GM12864 (cell line): ENCODE measurements around the gene RAI14.

Experiments
- DNase-seq: peaks from one replicate; pipeline ENCODE4 v3.0.0-alpha.2; 2011; ENCODE audit warnings: low read depth
- H3K4me3 ChIP-seq: 2 replicates; pipeline ENCODE4 v1.5.1; 2011; ENCODE audit warnings: mild to moderate bottlenecking, low read depth, low read length, control low read depth
- TF ChIP-seq, protein P1 (sequence below): IDR thresholded peaks from 2 replicates; pipeline ENCODE4 v1.5.1; 2011; ENCODE audit warnings: low read depth, mild to moderate bottlenecking, moderate library complexity, low read length, control low read depth, inconsistent platforms; ENCODE audit errors: missing control alignments

The RAI14 gene

DNA sequence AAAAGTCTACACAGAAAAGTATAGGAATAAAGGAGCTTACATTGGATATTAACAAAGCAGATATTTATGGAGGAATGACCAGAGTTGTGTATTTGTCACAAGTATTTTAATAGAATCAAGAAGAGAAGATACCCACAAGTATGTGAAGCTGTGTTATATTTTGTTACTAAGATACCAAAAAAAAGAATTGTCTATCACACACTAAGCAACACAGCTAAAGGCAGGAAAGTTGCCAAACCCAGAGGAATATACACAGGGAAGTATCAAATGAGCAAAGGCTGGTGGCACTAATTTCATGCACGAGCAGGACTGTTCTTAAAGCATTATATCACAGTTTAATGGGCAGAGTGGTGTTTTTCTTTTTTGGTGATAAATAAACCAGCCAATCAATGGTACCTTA is 30.9 kb upstream of the RAI14 start:
- TF ChIP-seq, protein P1, sequence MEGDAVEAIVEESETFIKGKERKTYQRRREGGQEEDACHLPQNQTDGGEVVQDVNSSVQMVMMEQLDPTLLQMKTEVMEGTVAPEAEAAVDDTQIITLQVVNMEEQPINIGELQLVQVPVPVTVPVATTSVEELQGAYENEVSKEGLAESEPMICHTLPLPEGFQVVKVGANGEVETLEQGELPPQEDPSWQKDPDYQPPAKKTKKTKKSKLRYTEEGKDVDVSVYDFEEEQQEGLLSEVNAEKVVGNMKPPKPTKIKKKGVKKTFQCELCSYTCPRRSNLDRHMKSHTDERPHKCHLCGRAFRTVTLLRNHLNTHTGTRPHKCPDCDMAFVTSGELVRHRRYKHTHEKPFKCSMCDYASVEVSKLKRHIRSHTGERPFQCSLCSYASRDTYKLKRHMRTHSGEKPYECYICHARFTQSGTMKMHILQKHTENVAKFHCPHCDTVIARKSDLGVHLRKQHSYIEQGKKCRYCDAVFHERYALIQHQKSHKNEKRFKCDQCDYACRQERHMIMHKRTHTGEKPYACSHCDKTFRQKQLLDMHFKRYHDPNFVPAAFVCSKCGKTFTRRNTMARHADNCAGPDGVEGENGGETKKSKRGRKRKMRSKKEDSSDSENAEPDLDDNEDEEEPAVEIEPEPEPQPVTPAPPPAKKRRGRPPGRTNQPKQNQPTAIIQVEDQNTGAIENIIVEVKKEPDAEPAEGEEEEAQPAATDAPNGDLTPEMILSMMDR, result no peak
- DNase-seq, result no peak
- H3K4me3 ChIP-seq, result no peak overlapping the region

DNA sequence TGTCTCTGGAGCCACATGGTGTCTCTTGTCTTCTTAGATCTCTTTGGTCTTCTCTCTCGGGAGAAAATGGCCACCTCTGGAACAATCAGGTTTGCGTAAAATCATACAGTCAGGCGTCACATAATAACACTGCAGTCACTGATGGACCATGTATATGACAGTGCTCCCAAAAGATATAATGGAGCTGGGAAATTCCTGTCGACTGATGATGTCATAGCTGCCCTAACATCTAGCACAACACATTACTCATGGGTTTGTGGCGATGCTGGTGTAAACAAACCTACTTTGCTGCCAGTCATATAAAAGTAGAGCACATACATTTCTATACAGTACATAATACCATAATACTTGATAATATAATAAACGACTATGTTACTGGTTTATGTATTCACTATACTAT is 30.1 kb upstream of the RAI14 start:
- H3K4me3 ChIP-seq, result no peak overlapping the region
- no peak for DNase-seq
- TF ChIP-seq, protein P1, result no peak

DNA sequence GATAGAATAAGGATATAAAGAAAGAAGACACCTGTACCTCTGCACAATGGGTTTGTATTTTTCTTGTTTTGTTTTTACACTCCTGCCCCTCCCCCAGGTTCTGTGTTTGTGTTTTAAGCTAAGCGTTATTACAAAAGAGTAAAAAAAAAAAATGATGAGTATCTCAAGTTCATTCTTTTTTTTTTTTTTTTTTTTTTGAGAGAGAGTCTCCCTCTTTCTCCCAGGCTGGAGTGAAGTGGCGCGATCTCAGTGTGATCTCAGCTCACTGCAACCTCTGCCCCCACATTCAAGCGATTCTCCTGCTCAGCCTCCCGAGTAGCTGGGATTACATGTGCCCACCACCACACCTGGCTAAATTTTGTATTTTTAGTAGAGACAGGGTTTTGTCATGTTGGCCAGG is 29.4 kb upstream of the RAI14 start:
- no peak for DNase-seq
- no peak overlapping the region for H3K4me3 ChIP-seq
- TF ChIP-seq, protein P1, result no peak

DNA sequence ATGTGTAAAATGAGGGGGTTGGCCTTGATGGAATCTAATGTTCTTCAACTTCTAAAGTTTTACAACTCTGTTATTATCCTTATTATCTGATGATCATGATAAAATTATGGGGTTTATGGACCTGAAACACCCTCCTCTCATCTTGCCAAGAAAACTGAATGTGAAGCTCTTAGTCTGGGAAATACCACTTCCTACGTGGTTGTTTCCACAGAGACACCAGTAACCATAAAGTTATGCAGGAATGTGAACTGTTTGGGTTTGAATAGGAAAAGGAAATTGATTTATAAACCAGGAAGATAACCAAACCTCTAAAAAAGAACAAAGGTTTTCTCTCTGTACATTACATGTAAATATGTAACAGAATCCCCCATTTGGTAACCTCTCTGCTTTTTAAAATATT is 28.3 kb upstream of the RAI14 start:
- TF ChIP-seq, protein P1, result no peak
- DNase-seq, result no peak
- no peak overlapping the region for H3K4me3 ChIP-seq

DNA sequence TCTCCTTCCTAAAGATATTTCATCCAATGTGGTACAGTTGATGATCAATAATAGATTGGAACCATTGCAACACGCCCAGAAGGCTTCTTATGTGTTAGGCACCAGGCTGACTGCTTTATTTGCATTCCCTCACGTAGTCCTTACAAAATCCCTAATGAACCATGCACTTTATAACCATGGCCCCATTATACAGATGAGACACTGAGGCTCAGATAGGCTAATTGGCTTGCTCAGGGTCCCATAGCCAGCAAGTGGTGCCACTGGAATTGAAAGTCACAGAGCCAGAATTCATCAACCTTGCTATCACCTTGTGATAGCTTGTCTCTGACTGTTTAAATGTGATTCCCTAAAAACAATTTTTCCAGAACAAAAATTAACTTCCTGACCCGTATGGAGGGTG is 27.8 kb upstream of the RAI14 start:
- TF ChIP-seq, protein P1, result no peak
- DNase-seq, result no peak
- H3K4me3 ChIP-seq, result no peak overlapping the region

DNA sequence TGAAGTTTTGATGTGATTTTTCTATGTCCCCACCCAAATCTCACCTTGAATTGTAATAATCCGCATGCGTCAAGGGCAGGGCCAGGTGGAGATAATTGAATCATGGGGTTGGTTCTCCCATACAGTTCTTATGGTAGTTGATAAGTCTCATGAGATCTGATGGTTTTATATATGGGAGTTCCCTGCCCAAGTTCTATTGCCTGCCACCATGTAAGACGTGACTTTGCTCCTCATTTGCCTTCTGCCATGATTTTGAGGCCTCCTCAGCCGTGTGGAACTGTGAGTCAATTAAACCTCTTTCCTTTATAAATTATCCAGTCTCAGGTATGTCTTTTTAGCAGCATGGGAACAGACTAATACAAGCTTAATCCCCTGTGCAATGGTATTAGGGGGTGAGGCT is 25.5 kb upstream of the RAI14 start:
- no peak for DNase-seq
- TF ChIP-seq, protein P1, result no peak
- H3K4me3 ChIP-seq, result no peak overlapping the region

DNA sequence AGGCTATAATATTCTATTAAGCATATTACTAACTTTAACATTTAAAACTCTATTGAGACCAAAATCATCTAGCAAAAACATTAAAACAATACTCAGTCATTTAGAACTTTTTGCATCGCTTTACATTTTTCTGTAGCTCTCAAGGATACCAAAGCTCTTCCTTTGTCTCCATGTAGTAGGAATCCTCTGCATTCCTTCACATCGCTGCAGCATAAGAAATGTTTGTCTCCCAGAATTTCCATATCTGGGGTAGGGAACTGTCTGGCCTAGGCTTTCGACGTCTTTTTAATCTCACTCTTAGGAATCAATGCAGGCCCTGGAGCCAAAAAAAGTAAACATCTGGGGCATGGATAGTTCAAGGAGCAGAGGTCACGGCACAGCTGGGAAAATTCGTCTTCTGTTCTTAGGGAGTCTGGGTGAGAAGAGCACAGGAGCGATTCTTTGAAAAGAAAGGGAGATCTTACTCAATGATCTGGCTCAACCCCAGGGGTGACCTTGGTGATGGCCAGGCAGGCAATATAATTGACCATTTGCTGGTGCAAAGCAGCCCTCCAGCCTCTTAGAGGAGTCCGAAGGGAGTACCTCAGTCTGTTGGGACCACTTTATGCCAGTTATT is 23.2 kb upstream of the RAI14 start:
- TF ChIP-seq, protein P1, result no peak
- no peak overlapping the region for H3K4me3 ChIP-seq
- DNase-seq, result no peak
